Measurements from ENCODE around the gene FADS1. TPM values are rescaled to one million over a fixed set of nuclear protein-coding genes. Genes with fewer than 3 reads are reported as not detected.

Gene FADS1
- total and polyA plus RNA-seq, 5 donors from 2014 or later, result 0.35 to 9.1 (median 3.1) TPM; not detected in 2

DNA sequence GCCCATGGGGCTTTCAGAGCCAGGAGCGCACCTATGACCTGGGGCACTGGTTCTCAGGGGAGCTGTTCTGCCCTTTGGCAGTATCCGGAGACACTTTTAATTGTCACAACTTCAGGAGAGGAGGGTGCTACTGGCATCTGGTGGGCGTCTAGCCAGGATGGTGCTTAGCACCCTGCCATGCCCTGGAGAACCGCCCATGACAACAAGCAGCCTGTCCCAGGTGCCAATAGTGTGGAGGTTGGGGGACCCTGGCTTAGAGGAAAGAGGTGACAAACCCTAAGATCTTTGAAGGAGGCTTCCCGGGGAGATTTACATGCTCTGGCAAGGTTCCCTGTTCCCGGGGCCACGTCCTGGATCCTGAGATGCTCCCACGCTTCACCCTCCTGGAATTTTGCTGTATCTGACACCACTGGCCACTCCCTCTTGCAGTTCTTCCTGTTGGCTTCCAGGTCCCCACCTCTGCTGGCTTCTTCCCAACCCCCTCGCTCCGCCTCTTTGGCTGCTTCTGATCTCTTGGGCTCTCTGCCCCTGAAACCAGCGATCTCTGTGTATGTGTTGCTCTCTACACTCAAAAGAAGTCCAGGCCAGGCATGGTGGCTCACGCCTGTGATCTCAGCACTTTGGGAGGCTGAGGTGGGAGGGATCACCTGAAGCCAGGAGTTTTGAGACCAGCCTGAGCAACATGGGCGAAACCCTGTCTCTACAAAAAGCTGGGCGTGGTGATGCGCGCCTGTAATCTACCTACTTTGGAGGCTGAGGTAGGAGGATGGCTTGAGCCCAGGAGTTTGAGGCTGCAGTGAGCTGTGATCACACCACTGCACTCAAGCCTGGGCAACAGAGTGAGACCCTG, 43.5 kb upstream of the FADS1 start:
- no peak overlapping the region for H3K27ac ChIP-seq (ENCODE audit: insufficient read depth, low read length, poor library complexity, severe bottlenecking)
- H3K27me3 ChIP-seq (ENCODE audit: control insufficient read depth, insufficient read depth, low read length), result no peaks in the 10 kb centered on the region
- Mint-ChIP-seq H3K36me3 (no peaks in the 10 kb centered on the region), H3K4me1 (no peaks in the 10 kb centered on the region), H3K9me3 (no peaks in the 10 kb centered on the region), H3K27ac (peak overlapping the region in 1 of 3 donors; percentile 74), H3K4me3 (no peak overlapping the region), H3K27me3 (no peaks in the 10 kb centered on the region)
- no peak for DNase-seq
- H3K36me3 ChIP-seq (ENCODE audit: control insufficient read depth, insufficient read depth, low read length), result no peaks in the 10 kb centered on the region
- no peak for ATAC-seq (ENCODE audit: low read depth in 2 of 2)
- no peak overlapping the region for H3K4me3 ChIP-seq (ENCODE audit: low read depth, low read length)
- no peaks in the 10 kb centered on the region for H3K4me1 ChIP-seq (ENCODE audit: control insufficient read depth, insufficient read depth, low read length, poor library complexity, severe bottlenecking)
- no peaks in the 10 kb centered on the region for H3K9me3 ChIP-seq (ENCODE audit: control insufficient read depth in 2 of 2, low read length in 2 of 2)

DNA sequence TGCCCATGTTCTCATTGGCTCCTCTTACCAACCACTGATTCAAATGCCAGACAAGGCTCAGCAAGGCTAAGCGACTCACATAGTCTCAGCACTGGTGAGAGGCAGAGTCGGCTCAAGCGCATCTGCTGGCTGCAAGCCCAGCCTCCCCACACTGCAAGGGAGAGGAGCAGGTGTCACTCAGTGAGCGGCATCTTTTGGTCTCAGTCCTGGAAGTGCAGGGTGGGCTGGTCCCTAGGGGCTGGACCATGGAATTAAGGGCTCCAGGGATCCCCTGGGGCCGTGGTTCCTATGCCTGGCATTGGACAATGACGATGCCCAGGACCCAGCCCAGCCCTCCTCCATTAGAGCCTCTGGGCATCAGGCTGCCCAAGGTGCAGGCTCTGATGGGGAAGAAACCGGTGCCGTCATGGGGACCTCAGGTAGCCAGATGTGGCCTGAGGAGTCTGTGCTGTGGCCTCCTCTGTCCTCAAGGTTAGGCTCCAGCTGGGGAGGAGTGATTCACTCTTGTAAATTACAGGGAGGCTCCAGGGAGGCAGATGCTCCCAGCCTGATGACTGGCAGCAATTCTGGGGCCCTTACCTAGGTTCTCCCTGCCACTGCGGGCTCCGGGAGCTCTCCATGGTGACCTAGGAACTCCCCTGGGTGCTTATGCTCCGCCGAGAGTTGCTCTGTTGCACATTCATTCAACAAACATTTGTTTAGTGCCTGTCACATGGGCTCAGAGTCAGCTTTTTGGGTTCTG, 39.3 kb upstream of the FADS1 start:
- H3K9me3 ChIP-seq (ENCODE audit: control insufficient read depth in 2 of 2, low read length in 2 of 2), result no peaks in the 10 kb centered on the region
- no peak overlapping the region for H3K4me3 ChIP-seq (ENCODE audit: low read depth, low read length)
- H3K27me3 ChIP-seq (ENCODE audit: control insufficient read depth, insufficient read depth, low read length), result no peaks in the 10 kb centered on the region
- no peaks in the 10 kb centered on the region for H3K27me3 Mint-ChIP-seq
- H3K4me1 Mint-ChIP-seq, result no peaks in the 10 kb centered on the region
- H3K9me3 Mint-ChIP-seq, result no peaks in the 10 kb centered on the region
- H3K36me3 ChIP-seq (ENCODE audit: control insufficient read depth, insufficient read depth, low read length), result no peaks in the 10 kb centered on the region
- ATAC-seq (ENCODE audit: low read depth in 2 of 2) (no peak), DNase-seq (no peak)
- no peak overlapping the region for H3K27ac ChIP-seq (ENCODE audit: insufficient read depth, low read length, poor library complexity, severe bottlenecking)
- H3K4me1 ChIP-seq (ENCODE audit: control insufficient read depth, insufficient read depth, low read length, poor library complexity, severe bottlenecking), result no peaks in the 10 kb centered on the region
- no peak overlapping the region for H3K27ac Mint-ChIP-seq
- H3K36me3 Mint-ChIP-seq, result no peaks in the 10 kb centered on the region
- no peak overlapping the region for H3K4me3 Mint-ChIP-seq

DNA sequence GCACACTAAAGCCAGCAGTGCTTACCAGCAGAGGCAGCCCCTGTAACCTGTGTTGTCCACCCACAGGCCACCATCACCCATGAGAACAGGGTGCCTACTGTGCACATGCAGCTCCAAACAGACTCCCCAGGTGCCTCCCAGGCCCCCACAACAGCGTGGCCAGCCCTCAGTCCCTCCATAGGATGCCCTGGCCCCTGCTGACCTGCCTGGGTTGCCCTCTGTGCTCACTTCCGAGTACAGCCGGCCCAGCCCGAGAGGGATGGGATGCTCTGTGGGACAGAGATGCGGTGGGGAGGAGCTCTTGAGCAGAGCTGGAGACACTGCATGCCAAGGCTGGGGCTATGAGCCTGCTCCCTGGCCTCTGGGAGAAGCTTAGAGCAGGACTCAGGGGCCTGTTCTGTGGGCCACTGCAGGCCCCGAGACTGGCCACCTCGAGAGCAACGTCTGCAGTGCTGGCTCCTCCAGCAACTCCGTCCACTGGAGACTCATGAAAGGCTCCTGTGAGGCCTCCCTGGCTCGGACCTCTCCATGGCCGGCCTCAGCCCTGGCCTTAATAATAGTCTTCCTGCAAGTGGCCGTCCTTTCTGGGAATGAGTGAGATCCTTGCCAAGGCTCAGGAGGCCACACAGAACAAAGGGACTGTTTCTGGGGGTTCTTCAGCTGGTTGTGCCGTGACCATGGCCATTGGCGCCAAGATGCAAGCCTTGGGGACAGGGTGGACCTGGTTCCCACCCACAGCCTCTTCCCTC, 38.3 kb upstream of the FADS1 start:
- ATAC-seq (ENCODE audit: low read depth in 2 of 2) (no peak), DNase-seq (no peak)
- Mint-ChIP-seq H3K4me3 (no peak overlapping the region), H3K27me3 (no peaks in the 10 kb centered on the region), H3K27ac (no peak overlapping the region), H3K36me3 (no peaks in the 10 kb centered on the region), H3K9me3 (no peaks in the 10 kb centered on the region), H3K4me1 (no peaks in the 10 kb centered on the region)
- H3K27me3 ChIP-seq (ENCODE audit: control insufficient read depth, insufficient read depth, low read length), result no peaks in the 10 kb centered on the region
- H3K9me3 ChIP-seq (ENCODE audit: control insufficient read depth in 2 of 2, low read length in 2 of 2), result no peaks in the 10 kb centered on the region
- no peaks in the 10 kb centered on the region for H3K4me1 ChIP-seq (ENCODE audit: control insufficient read depth, insufficient read depth, low read length, poor library complexity, severe bottlenecking)
- H3K27ac ChIP-seq (ENCODE audit: insufficient read depth, low read length, poor library complexity, severe bottlenecking), result no peak overlapping the region
- H3K36me3 ChIP-seq (ENCODE audit: control insufficient read depth, insufficient read depth, low read length), result no peaks in the 10 kb centered on the region
- H3K4me3 ChIP-seq (ENCODE audit: low read depth, low read length), result no peak overlapping the region

GRCh38 chr11:61854206-61854895, 37.5 kb upstream of the FADS1 start:
- Mint-ChIP-seq H3K36me3 (no peaks in the 10 kb centered on the region), H3K27me3 (no peaks in the 10 kb centered on the region), H3K27ac (no peak overlapping the region), H3K9me3 (peaks cover 0 to 1% (median 0%) of the 10 kb centered on the region in 7 donors), H3K4me3 (no peak overlapping the region), H3K4me1 (no peaks in the 10 kb centered on the region)
- ATAC-seq (ENCODE audit: low read depth in 2 of 2) (no peak), DNase-seq (no peak)
- Histone ChIP-seq H3K27ac (ENCODE audit: insufficient read depth, low read length, poor library complexity, severe bottlenecking) (no peak overlapping the region), H3K4me3 (ENCODE audit: low read depth, low read length) (no peak overlapping the region), H3K9me3 (ENCODE audit: control insufficient read depth in 2 of 2, low read length in 2 of 2) (no peaks in the 10 kb centered on the region), H3K27me3 (ENCODE audit: control insufficient read depth, insufficient read depth, low read length) (no peaks in the 10 kb centered on the region), H3K36me3 (ENCODE audit: control insufficient read depth, insufficient read depth, low read length) (no peaks in the 10 kb centered on the region), H3K4me1 (ENCODE audit: control insufficient read depth, insufficient read depth, low read length, poor library complexity, severe bottlenecking) (no peaks in the 10 kb centered on the region)

- Mint-ChIP-seq H3K27me3 (no peaks in the 10 kb centered on the region), H3K27ac (no peak overlapping the region), H3K36me3 (no peaks in the 10 kb centered on the region), H3K4me1 (no peaks in the 10 kb centered on the region), H3K9me3 (peaks cover 0 to 1% (median 0%) of the 10 kb centered on the region in 7 donors), H3K4me3 (no peak overlapping the region)
- Histone ChIP-seq H3K4me1 (ENCODE audit: control insufficient read depth, insufficient read depth, low read length, poor library complexity, severe bottlenecking) (no peaks in the 10 kb centered on the region), H3K27me3 (ENCODE audit: control insufficient read depth, insufficient read depth, low read length) (no peaks in the 10 kb centered on the region), H3K27ac (ENCODE audit: insufficient read depth, low read length, poor library complexity, severe bottlenecking) (no peak overlapping the region), H3K9me3 (ENCODE audit: control insufficient read depth in 2 of 2, low read length in 2 of 2) (no peaks in the 10 kb centered on the region), H3K36me3 (ENCODE audit: control insufficient read depth, insufficient read depth, low read length) (no peaks in the 10 kb centered on the region), H3K4me3 (ENCODE audit: low read depth, low read length) (no peak overlapping the region)
- ATAC-seq (ENCODE audit: low read depth in 2 of 2), result no peak
- no peak for DNase-seq
Observed at GRCh38 chr11:61853698-61854169, 36.9 kb upstream of the FADS1 start.

DNA sequence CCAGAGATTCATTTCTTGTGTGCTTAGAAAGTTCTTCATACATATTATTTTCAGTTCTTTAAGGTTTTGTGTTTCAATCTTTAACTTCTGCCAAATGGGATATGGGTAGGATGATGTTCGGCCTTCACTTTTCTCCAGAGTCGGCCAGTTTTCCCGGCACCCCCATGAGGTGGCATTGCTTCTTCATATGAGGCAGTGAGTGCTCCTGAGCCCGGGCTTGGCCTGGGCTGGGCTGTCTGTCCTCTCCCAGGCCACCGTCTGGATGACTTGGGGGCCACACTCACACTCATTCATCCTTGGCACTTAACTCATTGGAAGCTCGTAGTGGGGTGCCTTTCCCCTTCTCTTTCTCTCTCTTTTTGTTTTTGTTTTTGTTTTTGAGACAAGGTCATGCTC, 35.1 kb upstream of the FADS1 start:
- ATAC-seq (ENCODE audit: low read depth in 2 of 2) (no peak), DNase-seq (no peak)
- Histone ChIP-seq H3K36me3 (ENCODE audit: control insufficient read depth, insufficient read depth, low read length) (no peaks in the 10 kb centered on the region), H3K4me3 (ENCODE audit: low read depth, low read length) (no peak overlapping the region), H3K9me3 (ENCODE audit: control insufficient read depth in 2 of 2, low read length in 2 of 2) (no peaks in the 10 kb centered on the region), H3K4me1 (ENCODE audit: control insufficient read depth, insufficient read depth, low read length, poor library complexity, severe bottlenecking) (no peaks in the 10 kb centered on the region), H3K27ac (ENCODE audit: insufficient read depth, low read length, poor library complexity, severe bottlenecking) (no peak overlapping the region), H3K27me3 (ENCODE audit: control insufficient read depth, insufficient read depth, low read length) (no peaks in the 10 kb centered on the region)
- Mint-ChIP-seq H3K9me3 (peaks cover 0 to 1% (median 0%) of the 10 kb centered on the region in 7 donors), H3K4me1 (no peaks in the 10 kb centered on the region), H3K4me3 (no peak overlapping the region), H3K36me3 (no peaks in the 10 kb centered on the region), H3K27ac (no peak overlapping the region), H3K27me3 (no peaks in the 10 kb centered on the region)

DNA sequence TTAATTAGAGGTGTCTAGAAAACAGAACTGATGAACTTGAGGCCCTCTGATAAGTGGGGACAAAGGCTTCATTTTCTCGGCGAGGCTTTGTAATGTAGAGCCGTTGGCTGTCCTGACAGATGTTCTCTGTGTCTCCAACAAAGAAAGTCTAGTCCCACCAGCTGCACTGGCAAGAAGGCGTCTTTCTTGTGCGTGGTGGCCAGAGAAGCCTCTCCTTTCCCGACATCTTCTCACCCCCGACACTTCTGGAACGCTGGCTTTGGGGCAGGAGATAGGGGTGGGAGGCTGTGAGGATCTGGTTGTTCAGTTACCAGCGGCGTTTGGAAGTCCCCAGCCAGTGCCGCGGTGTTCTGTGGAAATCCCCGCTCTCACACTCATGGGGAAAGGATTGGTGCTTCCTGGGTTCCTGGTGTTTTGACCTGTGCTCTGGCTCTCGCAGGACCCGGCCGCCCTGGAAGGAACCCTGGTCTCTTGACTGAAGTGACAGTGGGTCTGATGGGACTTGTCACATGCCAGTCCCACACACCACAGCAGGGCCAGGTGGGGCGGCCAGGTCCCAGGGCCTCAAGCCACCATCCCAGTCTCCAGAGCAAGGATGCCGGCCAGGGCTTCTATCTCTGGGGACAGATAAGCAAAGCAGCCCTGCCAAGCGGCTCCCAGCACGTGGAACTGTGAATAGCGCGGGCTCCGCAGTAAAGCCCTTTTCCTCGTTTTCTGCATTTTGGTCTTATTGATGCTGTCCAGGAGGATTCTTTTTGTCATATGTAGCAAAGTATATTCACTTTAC, 34.5 kb upstream of the FADS1 start:
- DNase-seq (no peak), ATAC-seq (ENCODE audit: low read depth in 2 of 2) (no peak)
- no peaks in the 10 kb centered on the region for H3K27me3 Mint-ChIP-seq
- Histone ChIP-seq H3K9me3 (ENCODE audit: control insufficient read depth in 2 of 2, low read length in 2 of 2) (no peaks in the 10 kb centered on the region), H3K4me3 (ENCODE audit: low read depth, low read length) (no peak overlapping the region), H3K27me3 (ENCODE audit: control insufficient read depth, insufficient read depth, low read length) (no peaks in the 10 kb centered on the region), H3K4me1 (ENCODE audit: control insufficient read depth, insufficient read depth, low read length, poor library complexity, severe bottlenecking) (no peaks in the 10 kb centered on the region), H3K36me3 (ENCODE audit: control insufficient read depth, insufficient read depth, low read length) (no peaks in the 10 kb centered on the region), H3K27ac (ENCODE audit: insufficient read depth, low read length, poor library complexity, severe bottlenecking) (no peak overlapping the region)
- no peak overlapping the region for H3K4me3 Mint-ChIP-seq
- no peak overlapping the region for H3K27ac Mint-ChIP-seq
- H3K36me3 Mint-ChIP-seq, result no peaks in the 10 kb centered on the region
- H3K9me3 Mint-ChIP-seq, result peaks cover 0 to 1% (median 0%) of the 10 kb centered on the region in 7 donors
- H3K4me1 Mint-ChIP-seq, result no peaks in the 10 kb centered on the region
